ENCODE measurements around the gene GON4L.
"Not testable (repeated sequence)": the region's sequence is repeated elsewhere in the genome, so short reads cannot be mapped to it uniquely, and the experiment has no call there.

Gene GON4L

DNA sequence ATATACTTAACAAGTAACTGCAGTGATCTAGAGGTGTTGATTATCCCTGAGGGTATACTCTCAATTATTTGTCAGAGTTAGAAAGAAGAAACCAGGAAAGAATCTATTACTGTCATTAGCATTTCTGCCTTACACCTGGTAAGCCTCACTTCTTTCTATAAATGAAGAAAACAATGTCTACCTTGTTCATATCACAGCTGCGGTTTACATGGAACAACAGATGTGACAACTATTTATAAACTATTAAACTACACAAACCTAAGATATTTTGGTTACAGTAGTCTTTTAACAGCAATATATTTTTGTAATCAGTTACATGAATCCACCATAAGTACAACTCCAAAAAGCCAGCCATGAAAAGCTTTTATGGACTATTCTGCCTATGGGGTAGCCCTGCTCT lies 40.7 kb downstream of the GON4L start:
- no peak for DNase-seq

DNA sequence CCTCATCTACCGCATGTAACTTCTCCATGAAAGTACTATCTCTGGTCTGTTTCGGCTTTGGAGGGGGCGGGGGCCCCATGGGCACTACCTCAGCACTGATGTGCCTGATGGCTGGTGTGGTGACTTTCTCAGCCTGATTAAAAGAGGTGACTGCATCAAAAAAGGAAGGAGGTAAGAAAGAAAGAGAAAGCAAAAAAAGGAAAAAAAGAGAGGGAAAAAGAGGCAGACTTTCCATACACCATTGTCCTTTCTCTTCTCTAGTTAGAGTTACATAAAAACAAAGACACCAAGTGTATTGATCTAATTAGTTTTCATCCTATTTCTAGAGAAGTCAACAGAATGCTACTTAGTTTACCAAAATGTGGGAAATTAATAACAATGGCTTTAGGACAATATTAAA lies 43.3 kb downstream of the GON4L start:
- no peak for DNase-seq

DNA sequence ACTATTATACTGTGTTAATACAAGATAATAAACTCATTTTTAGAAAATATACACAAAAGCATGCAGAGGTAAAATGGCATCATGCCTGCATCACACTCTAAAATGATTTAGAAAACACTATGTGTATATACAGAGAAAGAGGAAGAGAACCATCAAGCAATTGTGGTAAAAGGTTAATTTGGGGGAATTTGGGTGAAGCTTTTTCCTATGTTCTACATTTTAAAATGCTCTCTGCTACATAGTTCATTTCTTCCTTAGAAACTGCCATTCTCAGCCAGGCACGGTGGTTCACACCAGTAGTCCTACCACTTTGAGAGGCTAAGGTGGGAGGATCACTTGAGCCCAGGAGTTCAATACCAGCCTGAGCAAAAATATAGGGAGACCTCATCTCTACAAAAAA lies 44.1 kb downstream of the GON4L start:
- no peak for DNase-seq

DNA sequence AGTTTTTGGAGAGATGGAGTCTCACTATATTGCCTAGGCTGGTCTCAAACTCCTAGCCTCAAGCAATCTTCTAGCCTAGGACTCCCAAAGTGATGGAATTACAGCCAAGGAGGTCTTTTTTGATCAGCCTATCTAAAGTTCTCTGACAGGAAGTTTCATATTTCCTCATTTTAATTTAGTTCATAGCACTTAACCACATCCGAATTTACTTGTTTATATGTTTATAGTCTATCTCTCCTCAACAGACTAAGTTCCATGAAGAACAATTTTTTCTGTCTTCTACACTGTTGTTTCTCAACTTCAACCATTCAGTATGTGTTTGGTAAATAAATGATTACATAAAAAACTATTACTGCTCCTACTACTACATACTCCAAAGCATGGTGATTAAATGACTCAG lies 47.9 kb downstream of the GON4L start:
- no peak for DNase-seq

DNA sequence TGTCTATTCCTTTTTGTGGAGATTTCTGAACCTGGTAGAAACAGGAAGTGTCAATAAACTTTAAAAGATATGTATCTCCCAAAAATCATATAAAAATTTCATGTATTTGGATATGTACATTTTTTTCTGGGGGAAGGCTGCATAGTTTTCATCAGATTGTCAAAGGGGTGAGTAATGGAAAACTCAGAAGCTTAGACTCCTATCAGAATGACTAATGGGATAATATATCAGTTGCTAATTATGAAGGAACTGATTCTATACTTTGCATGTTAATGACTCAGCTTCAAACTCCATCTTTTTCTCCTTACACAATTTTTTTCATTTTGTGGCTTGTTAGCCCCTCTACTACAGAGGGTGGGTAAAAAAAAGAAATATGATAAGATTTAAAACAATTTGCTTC lies 55.9 kb downstream of the GON4L start:
- no peak for DNase-seq

DNA sequence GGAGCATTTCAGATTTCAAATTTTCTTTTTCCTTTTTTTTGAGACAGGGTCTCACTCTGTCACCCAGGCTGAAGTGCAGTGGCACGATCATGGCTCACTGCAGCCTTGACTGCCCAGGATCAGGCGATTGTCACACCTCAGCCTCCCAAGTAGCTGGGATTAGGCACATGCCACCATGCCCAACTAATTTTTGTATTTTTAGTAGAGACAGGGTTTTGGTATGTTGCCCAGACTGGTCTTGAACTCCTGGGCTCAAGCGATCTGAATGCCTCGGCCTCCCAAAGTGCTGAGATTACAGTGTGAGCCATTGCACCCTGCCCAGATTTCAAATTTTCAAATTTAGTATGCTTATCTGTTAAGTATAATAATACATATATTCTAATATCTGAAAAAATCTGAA lies 61.4 kb downstream of the GON4L start:
- not testable (repeated sequence) for DNase-seq

DNA sequence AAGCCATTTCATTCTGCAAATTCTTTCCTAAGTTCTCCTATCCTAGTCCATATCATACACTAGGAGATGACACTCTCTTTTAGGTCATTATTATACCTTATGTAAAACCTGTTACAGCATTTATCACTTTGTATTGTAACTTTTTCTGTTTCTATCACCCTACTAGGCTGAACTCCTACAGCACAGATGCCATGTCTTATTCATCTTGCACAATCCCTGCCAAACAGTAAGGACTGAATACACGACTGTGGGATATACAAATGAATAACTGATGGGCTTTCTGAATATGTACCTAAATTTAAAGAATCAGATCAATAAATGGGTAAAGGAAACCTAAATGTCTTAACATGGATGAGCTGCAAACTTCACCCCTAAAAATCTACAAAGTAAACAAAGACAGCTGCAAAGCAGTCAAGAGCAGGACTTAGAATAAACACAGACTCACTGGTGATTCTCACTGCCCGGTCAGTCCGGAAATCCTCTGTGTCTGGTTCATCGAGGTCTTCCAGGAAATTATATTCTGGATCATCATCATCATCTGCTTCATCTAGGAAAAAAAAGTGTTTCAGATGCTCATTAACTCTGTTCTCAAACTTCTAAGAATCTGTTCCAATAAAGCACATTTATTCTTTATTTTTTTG lies 62.3 kb downstream of the GON4L start:
- no peak for DNase-seq

DNA sequence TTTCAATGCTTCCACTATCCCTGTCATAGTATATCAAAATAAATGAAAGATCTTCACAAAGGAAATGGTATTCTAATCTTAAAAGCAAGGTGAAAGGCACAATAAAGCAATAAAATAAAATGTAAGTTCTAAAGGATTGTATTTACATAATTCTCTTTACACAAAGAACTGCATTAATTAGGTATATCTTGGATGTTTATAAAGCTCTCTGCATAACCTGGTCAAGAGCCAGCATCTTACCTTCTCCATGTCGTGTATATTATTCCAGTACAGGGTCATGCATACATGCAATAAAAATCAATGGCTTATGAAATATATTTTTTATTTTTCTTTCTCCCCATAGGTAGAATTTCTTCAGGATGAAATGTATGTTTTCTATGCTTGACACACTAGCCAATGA lies 63.8 kb downstream of the GON4L start:
- no peak for DNase-seq

DNA sequence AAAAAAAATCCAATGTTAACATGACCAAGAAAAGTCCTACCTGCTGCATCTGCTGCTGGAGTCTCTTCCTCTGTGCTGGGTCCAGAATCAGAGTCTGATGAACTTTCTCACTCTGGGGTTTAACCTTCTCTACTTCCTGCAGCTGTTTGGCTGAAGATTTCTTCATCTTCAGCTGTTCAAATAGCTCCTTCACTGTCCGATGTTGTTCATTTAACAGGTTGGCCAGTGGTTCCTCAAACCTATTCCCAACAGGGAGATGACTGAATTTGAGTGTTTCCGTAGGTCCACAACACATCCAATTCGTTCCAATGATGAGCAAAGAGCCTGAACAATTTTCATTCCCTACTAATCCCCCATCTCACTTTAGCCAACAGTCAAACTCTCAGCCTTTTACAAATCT lies 79.4 kb downstream of the GON4L start:
- no peak for DNase-seq

DNA sequence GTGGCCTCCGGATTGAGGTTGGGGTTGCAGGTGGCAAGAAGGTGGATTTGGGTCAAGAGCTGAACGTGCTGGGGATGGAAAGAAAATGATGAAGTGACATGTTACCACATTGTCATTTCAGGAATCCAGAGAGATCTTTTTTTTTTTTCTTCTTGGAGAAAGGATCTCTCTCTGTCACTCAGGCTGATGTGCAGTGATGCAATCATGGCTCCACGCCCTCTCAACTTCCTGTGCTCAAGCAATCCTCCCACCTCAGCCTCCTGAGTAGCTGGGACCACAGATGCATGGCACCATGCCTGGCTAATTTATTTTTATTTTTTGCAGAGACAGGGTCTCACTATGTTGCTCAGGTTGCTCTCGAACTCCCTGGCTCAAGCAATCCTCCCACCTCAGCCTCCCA lies 80.6 kb downstream of the GON4L start:
- DNase-seq: no peak

DNA sequence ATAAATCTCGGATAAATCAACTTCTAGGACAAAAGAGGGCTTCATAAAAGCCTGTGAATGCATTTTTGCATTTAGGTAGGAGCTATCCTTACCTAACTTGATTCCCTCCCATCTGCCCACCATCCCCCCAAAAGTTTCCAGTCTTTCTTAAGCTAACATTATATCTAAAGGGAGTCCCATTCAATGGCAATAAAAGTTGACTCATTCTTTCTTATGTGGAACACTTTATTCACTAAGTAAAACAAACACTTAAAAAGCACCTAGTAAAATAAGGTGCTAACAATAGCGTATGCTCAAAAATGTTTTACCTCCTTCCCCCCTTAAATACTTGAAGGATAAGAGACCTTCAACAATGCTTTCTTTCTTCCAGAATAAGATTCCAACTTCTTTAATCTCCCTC lies 83.8 kb downstream of the GON4L start:
- no peak for DNase-seq

DNA sequence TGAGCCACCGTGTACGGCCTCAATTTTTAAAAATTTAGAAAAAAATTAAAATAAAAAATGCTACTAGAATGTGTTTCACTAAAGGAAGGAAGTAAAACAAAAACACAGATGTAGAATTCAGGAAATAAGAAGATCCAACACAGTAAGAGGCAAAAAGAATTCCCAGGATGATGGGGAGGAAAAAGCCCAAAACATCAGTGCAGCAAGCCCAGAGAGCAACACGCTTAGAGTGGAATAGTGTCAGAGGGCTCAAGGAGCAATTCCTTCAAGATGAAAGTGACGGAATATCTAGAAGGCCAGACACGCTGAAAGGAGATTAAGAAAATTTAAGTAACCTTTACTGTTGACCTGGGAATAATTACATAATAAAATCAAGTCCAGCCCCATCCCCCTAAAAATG lies 87.8 kb downstream of the GON4L start:
- DNase-seq: no peak

DNA sequence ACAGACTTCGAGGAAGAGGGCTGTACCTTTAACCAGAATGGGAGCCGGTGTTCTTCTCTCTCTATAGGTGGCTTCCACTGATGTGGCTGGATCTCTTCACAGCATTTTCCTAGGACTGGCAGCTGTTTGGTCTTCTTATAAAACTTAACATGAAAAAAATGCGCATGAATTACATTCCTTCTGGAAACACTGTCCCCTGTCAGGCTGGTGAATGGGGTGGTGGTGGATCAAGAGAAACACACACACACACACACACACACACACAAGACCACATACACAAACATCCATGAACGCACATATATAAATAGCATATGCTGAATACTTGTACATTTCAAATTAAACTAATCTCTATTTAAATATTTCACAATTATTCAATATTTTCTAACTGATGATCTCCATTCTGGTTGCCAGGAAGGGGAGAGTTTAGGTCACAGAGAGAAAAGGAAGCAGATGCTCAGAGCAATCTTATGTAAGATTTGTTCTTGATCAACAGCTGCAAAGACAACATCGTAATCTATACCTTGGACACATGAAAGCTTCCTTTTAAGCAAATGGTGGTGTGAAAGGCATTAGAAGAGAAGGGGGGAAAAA lies 89.5 kb downstream of the GON4L start:
- DNase-seq: not testable (repeated sequence)

DNA sequence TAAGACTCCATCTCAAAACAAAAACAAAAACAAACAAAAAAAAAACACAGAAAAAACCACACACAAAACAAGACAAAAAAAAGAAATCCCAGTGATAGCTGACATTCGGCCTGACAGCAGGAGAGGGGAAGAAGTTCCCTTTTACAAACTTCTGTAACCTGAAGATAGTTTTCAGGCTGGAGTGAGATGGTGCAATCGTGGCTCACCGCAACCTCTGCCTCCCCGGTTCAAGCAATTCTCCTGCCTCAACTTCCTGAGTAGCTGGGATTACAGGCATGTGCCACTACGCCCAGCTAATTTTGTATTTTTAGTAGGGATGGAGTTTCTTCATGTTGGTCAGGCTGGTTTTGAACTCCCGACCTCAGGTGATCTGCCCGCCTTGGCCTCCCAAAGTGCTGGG lies 93.0 kb downstream of the GON4L start:
- DNase-seq: not testable (repeated sequence)

DNA sequence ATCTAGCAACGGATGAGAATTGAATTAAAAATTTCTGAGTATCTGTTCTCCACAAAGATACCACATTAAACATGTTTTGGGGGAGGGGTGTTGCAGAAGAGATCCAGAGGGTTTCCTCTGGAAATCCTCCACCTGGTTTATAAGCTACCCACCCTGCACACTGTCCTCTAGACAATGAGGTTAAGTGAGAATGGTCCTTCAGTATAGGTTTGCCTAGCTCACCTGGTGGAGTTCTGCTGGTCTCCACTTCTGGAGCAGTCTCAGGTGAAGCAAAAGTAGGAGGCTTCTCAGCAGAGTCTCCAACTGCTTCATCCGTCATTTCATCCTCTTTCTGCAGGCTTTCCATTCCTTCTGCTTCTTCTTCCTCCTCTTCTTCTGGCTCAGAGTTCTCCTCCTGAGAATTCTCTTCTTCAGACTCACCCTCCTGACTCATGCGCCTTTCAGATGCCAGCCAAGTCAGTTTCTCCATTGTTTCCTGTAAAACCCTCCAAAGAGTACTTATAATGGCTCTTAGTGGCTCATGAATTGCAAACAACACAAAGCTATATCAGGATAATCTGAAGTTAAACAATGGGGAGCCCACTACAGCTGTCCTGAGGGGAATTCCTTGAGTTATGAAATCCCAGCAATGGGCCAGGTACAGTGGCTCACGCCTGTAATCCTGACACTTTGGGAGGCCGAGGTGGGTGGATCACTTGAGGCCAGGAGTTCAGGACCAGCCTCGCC lies 93.8 kb downstream of the GON4L start:
- not testable (repeated sequence) for DNase-seq

DNA sequence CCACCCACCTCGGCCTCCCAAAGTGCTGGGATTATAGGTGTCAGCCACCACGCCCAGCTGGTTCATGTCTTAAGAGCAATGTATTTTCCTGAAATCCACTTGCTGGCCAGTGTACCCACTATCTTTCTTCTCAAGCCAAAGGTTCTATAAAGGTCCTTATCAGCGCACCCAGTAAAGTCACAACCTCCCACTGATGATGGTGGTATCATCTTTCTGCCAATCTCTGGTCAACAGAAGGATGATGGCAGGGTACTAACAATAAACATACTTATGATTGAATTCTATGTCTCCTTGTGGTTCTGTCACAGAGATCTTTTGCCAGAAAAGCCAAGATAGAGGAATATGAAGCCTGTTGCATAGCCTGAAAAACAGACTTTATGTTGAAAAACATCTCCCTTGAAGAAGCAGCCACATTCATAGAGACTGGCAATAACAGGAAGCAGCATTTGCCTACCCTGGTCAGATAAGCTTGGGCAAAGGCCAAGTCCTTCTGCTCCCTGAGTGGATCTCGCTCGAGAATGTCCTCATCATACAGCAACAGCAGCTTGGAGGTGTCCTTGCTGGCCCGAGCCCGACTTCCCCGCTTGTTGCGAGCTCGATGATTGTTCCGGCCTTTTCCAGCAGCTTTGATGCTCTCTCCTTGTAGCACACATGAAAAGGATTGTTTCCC lies 95.1 kb downstream of the GON4L start:
- no peak for DNase-seq

DNA sequence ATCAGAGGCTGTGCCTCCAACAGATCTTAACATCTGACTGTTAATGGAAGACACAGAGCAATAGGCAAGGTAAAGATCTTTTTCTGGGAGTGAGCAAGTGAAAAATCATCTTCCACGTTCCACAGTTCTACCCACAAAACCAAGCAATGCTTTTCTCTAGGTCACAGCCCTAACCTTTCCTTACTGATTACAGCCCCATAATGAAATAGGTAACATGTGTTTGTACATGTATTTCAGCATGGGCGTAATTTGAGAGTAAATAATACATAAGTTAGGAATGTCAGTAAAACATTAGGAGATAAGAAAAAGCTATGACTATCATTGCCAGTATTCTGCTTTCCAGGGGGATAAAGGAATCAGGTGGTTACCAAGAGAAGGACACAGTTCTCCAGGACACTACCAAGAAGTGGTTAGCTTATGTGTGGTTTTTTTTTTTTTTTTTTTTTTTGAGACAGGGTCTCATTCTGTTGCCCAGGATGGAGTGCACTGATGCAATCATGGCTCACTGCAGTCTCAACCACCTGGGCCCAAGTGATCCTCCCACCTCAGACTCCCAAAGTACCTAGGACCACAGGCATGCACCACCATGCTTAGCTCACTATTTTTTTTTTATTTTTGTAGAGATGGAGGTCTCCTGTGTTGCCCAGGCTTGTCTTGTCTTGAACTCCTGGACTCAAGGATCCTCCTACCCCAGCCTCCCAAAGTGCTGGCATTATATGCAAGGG lies 96.1 kb downstream of the GON4L start:
- DNase-seq: no peak

DNA sequence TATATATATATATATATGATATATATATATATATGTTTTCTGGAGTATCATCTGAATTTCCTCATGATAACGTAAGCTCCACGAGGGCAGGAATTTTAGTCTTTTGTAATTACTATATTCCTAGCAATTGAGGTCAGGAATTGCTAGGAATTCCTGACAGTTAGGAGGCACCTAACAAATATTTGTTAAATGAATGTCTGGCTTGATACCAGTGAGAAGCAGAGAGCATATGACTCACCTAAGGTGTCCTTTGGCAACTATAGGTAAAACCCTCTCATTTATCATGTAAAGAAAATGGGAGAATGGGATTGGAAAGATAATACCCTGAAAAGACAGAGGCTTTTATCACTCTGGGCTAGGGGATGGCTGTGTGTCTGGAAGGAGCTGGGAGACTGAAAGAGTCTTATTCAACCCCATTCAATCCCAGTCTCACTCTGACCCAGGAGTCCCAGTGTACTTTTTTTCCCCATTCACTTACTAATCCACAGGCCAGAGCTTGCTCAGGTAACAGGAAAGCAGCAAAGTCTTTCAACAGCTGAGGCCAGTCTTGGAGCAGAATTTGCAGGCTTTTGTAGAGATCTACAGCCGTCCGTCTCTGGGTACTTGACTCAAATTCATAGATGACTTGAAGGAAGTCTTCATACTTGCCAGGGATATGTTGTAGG lies 96.9 kb downstream of the GON4L start:
- DNase-seq: no peak

DNA sequence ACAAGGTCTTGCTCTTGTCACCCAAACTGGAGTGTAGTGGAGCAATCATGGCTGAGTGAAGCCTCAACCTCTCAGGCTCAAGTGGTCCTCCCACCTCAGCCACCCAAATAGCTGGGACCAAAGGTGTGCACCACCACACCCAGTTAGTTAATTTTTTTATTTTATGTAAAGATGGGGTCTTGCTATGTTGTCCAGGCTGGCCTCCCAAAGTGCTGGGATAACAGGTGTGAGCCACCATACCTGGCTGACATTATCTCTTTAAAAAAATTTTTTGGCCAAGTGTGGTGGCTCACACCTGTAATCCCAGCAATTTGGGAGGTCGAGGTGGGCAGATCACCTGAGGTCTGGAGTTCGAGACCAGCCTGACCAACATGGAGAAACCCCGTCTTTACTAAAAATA lies 98.0 kb downstream of the GON4L start:
- not testable (repeated sequence) for DNase-seq

DNA sequence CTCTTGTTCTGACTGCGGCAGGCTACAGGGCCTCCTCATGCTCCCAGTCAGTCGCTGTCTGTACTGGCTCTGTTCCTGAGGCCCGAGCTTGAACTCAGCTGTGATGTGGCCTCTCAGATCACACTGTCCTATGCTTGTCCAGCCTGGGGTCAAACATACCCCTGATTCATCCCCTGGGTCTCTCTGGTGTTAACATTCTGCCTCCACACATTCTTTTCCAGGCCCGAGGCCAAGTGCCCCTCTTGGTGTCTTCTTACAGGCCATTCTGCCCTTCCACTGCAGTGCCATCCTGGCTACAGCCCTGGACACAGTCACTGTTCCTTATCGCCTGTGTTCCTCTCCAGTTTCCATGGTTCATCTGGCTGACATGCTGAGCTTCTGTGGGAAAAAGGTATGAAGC lies 108.9 kb downstream of the GON4L start:
- DNase-seq: not testable (repeated sequence)

DNA sequence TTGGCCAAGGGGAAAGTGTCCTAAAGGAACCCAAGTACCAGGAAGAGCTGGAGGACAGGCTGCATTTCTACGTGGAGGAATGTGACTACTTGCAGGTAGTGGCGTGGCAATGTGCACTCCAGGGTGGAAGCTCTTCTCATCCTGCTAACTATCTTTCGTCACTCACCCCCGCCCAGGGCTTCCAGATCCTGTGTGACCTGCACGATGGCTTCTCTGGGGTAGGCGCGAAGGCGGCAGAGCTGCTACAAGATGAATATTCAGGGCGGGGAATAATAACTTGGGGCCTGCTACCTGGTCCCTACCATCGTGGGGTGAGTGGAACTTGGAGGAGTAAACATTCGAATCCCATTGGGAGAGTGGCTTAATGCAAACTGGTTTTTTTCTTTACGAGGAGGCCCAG lies 109.4 kb downstream of the GON4L start:
- DNase-seq: not testable (repeated sequence)
